ENCODE measurements around the gene TMEM158.
A peak's percentile ranks its signal among the peaks of the same experiment; 100 is the strongest.

The TMEM158 gene

GRCh38 chr3:45214061-45214680, 11.9 kb downstream of the TMEM158 start:
- no peak for TF ChIP-seq CTCF (IDR thresholded peaks at IDR 0.05; ENCODE audit: control insufficient read depth, extremely low read depth, insufficient read depth)
- DNase-seq (ENCODE audit: low read depth): no peak
- no peak overlapping the region for H3K4me3 ChIP-seq (ENCODE audit: low read depth, low read length)

GRCh38 chr3:45212095-45212468, 14.0 kb downstream of the TMEM158 start:
- no peak for TF ChIP-seq CTCF (IDR thresholded peaks at IDR 0.05; ENCODE audit: control insufficient read depth, extremely low read depth, insufficient read depth)
- DNase-seq (ENCODE audit: low read depth): no peak

GRCh38 chr3:45211466-45212094, 14.5 kb downstream of the TMEM158 start:
- no peak overlapping the region for H3K4me3 ChIP-seq (ENCODE audit: low read depth, low read length)
- TF ChIP-seq CTCF (IDR thresholded peaks at IDR 0.05; ENCODE audit: control insufficient read depth, extremely low read depth, insufficient read depth): no peak
- no peak for DNase-seq (ENCODE audit: low read depth)

More at GRCh38 chr3:45212095-45212468, 14.0 kb downstream of the TMEM158 start:
- H3K4me3 ChIP-seq (ENCODE audit: low read depth, low read length): no peak overlapping the region

- no peak overlapping the region for H3K4me3 ChIP-seq (ENCODE audit: low read depth, low read length)
- TF ChIP-seq CTCF (IDR thresholded peaks at IDR 0.05; ENCODE audit: control insufficient read depth, extremely low read depth, insufficient read depth): peak; percentile 96
- DNase-seq (ENCODE audit: low read depth): peak; percentile 46
Observed at GRCh38 chr3:45210308-45211041, 15.6 kb downstream of the TMEM158 start.

GRCh38 chr3:45209526-45209925, 16.6 kb downstream of the TMEM158 start:
- DNase-seq (ENCODE audit: low read depth): no peak
- no peak overlapping the region for H3K4me3 ChIP-seq (ENCODE audit: low read depth, low read length)
- TF ChIP-seq CTCF (IDR thresholded peaks at IDR 0.05; ENCODE audit: control insufficient read depth, extremely low read depth, insufficient read depth): no peak

- no peak overlapping the region for H3K4me3 ChIP-seq (ENCODE audit: low read depth, low read length)
- no peak for TF ChIP-seq CTCF (IDR thresholded peaks at IDR 0.05; ENCODE audit: control insufficient read depth, extremely low read depth, insufficient read depth)
- DNase-seq (ENCODE audit: low read depth): no peak
Observed at GRCh38 chr3:45208586-45208985, 17.5 kb downstream of the TMEM158 start.

All from LNCaP clone FGC (cell line).